GM18858 (cell line): ENCODE data around the gene NCR3LG1.
"Not testable (repeated sequence)": the region's sequence is repeated elsewhere in the genome, so short reads cannot be mapped to it uniquely, and the experiment has no call there.

ENCODE experiments used
- ATAC-seq: cut with Tn5 transposase; IDR thresholded peaks from one replicate; pipeline ENCODE4 v1.9.1; 2021; ENCODE audit not compliant: unreplicated experiment

The NCR3LG1 gene

DNA sequence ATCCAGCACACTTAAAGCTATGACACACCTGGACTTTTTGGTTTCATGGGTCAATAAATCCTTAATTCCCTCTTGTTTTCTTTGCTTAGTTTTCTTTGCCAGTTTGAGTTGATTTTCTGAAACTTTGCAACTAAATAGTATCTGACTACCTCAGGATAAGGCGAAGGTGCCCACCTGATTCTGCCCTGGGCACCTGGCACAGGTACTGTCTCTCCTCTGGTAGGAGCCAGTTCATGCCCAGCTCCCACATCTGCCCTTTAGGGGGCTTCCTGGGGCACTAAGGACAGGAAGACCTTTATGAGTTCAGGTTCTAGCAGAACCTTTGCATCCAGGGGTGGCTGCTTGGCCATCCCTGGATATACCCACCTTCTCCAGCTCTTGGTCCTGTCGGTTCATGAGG lies 56.4 kb downstream of the NCR3LG1 start:
- ATAC-seq: no peak

DNA sequence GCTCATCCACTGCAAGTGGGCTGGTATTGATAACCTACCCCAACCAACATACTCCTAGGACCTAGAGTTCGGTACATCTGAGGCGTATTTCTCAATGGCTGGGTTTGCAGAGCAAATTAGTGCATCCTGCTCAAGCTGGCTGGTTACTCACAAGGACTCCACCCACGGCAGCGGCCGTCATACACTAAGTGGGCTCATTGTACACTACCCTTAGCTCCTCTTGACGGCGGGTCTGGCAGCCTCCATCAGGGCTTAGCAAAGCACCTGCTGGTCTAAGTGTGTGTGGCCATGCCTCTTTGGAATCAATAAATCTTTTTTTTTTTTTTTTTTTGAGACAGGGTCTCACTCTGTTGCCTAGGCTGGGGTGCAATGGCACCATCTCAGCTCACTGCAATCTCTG lies 57.0 kb downstream of the NCR3LG1 start:
- ATAC-seq: no peak

DNA sequence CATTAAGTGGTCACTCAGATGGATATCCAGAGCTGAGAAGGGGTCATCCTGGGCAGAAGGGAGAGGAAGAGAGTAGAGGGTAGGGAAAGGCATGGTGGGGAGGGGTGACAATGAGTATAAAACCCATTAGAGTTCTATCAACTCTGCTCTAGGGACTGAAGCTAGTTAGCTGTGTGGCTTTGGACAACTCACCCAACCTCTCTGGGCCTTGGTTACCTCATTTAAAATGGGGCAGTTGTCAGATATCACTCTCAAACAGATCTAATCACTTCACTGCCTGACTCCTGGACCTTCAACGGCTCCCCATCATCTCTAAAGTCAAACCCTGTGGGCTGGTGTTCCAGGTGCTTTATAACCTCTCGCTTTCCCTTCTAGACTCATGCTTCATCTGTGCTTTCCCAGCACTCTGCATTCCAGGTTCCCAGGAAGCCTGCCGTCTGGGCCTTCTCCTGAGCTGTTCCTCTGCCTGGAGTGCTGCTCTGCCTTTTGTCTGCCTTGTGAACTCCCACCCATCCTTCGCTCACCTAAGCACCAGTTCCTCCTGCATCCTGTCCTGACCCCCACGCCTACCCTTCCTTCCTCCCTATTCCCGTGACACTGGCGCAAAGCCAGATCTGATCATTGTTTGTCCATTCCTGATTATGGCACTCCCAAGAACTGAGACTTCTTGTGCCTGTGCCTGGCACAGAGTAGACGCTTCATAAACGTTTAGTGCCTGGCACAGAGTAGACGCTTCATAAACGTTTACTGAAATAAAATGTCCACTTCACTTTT lies 59.2 kb downstream of the NCR3LG1 start:
- ATAC-seq: no peak

DNA sequence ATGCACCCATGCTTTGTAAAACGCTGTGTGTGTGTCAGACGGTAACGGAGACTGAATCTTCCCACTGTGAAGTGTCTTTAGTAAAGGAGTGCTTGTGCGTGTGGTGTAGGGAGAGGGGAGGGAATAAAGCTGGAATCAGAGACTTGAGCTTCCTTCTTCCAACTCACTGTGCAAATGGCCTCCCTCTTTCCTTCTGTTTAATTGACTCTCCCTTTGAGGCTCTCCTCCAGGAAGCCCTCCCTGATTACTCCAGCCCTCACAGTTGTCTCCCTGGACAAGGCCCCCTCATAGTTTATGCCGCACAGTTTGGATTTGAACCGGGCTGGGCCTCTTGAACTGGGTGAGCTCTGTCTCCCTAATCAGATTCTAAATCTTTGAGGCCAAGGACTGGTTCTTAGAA lies 59.8 kb downstream of the NCR3LG1 start:
- ATAC-seq: no peak

DNA sequence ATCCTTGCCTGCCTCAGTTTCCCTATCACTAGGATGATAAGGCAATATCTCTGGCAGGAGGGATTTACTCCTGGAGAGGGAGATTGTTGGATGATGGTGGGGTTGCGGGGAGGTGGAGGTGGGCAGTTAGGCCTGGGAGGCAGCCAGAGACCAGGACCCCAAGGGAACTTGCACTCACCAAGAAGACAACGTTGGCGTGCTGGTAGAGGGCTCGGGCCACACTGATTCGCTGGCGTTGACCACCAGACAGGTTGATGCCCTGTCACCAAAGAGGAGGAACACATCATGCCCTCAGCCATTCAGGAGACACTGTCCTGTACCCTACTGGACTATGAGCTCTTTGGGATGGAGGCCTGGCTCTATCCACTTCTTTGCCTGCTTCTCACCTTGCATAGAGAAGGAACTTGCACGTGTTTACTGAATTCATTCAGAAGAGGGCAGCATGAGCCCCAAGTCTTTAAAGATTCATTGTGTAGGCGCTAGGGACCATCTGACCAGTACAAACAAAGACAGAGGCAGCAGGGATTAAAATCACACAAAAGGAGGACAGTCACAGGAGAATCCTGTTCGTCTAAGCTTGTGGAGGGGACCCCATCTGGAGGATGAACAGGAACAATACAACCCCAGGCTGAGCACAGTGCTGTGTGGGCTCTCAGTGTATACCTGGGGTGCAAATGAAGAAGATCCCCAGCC lies 61.0 kb downstream of the NCR3LG1 start:
- no peak for ATAC-seq

DNA sequence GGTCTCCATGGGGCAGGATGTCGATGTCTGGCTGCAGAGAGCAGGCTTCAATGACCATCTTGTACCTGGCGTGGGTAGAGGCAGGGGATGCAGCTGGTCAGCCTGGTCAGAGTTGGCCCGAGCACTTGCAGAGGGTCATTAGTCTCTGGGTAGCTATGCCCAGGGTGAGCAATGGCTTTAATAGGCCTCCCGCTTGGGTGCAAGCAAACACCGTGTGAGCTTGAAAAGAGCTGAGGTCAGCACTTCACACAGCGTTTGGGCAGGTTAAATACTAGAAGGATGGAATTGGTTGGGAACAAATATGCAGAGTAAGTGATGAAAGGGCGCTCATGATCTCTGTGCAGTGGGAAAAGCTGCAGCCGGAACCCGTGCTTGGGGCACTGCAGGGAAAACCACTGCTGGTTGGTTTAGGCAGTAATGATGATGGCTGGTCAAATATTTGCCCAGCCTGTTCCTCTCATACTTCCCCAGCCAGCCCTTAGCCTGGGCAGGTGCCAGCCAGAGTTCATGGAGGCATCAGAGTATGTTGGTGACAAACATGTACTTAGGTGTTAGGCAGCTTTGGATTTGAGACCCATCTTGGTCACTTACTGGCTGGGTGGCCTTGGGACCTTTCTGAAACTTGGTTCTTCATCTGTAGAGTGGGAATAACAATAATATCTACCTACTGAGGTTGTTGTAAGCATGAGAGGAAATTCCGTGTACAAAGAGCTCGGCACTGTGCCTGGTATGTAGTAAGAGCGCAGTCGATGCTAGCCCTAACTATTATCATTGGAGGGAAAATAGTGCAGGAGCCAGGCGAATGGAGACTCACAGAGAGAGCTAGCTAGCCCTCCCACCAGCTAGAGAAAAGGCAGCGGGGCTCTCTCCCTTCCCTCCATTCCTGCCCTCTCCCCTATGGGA lies 62.1 kb downstream of the NCR3LG1 start:
- no peak for ATAC-seq

DNA sequence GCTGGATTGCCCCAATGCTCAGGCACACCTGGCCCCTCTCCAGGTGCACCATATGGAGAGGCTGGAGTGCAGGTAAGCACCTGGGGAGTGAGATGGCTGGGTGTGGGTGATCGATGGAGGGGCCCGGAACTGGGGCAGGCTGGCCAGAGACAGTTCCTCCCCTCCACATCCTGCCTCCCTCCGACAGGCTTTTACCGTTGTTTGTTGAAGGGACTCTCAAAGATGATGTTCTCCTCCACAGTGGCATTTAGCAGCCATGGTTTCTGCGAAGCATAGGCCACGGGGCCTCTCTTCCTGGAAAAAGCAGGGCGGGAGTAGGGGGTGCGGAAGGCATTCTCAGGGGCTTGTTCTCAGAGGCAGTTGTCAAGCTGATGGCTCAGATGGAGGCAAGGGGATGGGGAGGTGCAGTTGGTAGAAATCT lies 62.7 kb downstream of the NCR3LG1 start:
- no peak for ATAC-seq

DNA sequence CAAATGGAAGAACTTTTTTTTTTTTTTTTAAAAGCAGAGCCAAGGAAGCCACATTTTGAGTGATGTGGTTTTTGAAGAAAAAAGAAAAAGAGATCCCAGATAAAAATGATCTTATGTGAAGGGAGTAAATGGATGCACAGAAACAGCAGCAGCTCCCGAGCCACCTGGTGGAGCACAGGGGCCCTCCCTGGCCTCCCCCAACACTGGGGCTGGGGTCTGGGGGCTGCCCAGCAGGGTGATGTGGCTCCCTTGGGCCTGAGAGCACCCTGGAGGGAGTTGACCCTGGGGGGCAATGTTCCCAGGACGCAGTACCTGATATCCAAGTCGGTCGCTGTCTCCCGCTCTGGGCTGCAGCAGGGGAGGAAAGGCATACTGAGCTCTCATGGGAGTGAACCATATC lies 63.4 kb downstream of the NCR3LG1 start:
- ATAC-seq: no peak

DNA sequence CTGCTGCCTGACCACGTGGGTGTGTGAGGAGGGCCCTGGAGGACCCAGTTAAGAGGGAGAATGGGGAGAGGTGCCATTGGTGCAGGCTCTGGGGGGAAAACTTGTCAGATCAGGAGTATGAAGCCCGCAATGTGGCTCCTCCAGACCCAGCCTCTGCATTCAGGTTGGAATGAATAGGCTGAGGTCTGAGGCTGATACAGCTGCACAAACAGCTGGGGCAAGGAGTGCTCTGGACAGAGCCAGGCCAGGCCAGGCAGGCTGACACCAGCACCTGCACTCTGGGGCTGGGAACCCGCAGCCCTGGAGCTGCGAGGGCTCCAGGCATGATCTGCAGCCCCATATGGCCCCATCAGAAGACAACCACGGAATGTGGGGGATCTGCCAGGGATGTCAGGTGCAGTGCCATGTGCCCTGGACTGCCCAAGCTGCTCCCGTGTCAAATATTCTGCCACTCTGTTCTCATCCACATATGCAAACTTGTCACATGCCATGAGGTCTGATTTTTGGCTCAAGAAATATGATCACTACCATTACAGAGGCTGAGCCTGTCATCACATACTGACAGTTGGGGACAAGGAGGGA lies 64.0 kb downstream of the NCR3LG1 start:
- ATAC-seq: no peak

DNA sequence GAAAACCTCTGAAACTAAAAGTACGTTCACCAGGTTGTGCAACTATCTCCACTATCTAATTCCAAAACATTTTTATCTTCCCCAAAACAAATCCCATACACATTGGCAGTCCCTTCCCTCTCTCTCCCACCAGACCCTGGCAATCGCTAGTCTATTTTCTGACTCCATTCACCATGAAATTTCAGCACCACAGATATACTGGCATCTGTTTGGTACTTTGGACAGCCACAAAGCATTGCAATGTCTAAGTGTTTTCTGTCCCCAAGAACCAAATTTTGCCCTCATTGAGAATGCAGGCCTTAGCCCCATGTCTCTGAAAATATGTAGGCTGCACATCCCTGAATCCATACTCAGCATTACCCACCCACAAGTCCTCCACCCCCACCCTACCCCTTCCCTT lies 64.9 kb downstream of the NCR3LG1 start:
- ATAC-seq: no peak

DNA sequence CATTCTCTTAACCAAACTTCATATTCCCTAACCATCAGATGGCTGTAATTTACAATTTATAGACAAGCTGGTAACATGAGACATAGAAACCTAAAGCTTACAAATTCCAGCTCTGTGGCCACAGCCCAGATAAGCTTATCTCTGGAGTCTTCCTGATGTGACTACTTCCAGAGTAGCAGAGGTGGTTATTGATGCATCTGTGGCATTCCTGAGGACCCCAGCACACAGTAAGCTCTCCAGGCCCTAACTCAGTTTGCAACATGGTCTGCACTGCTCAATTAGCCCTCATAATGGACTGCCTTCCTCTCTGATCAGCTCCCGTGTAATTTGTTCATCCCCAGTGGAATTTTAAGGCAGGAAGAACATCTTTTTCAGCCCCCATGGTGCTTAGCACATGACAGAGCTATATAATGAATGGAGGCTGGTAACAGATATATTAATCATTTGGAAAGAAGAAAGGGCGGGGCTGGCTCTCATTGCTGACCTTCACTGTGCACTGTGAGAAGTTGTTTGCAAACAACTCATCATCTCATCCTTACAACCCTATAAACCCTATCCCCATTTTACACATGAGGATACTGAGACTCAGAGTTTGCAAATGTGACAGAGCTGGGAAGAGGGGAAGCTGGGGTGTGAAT lies 67.0 kb downstream of the NCR3LG1 start:
- no peak for ATAC-seq

DNA sequence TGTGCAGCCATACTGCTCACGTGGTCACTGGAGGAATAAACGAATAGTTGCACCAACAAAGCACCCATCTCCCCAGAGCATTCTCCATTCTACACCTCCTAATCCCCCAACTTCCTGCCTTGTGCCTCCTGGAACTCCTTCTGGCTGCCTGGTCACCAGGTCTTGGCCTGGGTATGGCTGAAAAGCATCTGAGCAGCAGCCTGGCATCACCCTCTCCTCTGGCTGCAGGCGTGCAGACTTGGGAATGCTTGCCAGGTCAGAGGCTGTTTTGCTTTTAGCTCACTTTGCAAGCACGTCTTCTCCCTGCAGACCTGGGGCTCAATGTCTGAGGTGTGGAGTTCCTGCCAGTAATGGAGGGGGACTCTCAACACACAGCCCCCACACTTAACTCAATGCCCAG lies 70.2 kb downstream of the NCR3LG1 start:
- no peak for ATAC-seq

DNA sequence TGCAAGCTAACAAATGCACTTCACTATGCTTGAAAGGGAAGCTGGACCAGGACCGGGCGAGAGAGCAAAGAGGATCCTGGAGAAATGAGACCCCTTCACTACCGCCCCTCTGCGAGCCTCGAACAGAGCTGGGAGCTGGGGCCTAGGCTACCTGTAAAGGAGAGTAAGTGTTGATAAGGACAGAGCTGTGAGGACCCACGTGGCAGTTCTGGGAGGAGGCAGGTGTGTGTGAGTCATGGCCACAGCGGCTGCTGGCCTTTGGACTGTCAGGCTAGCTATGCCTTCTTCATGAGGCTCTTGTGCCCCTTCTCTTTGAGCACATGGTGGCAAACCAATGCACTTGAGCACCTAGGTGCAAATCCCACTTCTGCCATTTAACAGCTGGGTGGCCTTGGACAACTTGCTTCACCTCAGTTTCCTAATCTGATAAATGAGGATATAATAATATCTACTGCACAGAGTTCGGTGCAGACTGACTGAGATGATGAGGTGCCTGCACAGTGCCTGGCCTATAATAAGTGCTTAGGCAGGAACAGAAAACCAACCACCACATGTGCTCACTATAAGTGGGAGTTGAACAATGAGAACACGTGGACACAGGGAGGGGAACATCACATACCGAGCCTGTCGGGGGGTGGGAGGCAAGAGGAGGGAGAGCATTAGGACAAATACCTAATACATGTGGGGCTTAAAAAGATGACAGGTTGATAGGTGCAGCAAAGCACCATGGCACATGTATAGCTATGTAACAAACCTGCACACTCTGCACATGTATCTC lies 72.1 kb downstream of the NCR3LG1 start:
- ATAC-seq: no peak

DNA sequence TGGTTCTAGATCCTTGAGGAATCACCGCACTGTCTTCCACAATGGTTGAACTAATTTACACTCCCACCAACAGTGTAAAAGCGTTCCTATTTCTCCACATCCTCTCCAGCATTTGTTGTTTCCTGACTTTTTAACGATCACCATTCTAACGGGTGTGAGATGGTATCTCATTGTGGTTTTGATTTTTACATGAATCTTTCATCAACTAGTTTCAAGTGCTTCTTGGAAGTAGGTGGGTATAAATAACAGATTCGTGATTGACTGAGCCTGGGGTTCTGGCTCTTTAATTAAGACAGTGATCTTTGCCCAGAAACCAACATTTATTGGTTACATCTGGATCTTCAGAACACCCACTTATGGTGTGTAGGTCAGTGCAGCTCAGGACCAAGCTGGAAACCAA lies 74.6 kb downstream of the NCR3LG1 start:
- not testable (repeated sequence) for ATAC-seq
